Central memory CD8-positive, alpha-beta T cell (primary cell): ENCODE measurements around the gene ALG13.
"Not testable (repeated sequence)": the region's sequence is repeated elsewhere in the genome, so short reads cannot be mapped to it uniquely, and the experiment has no call there.

Source experiments
- ATAC-seq: fragments of 150-1000 bp; cut with Tn5 transposase; replicated peaks from 2 replicates; pipeline ENCODE4 v1.10.0; 2022; ENCODE audit warnings: mild to moderate bottlenecking, moderate FRiP score, moderate number of reproducible peaks; ENCODE audit not compliant: poor library complexity, severe bottlenecking; ENCODE audit errors: extremely low read depth
- DNase-seq, 2 donors: peaks; one replicate each; pipeline ENCODE4 v3.0.0; 2021; ENCODE audit warnings: low spot score in 2 of 2
- H3K27ac Mint-ChIP-seq: one replicate; pipeline ENCODE4 v1.8.0; 2022; ENCODE audit warnings: low read depth, mild to moderate bottlenecking, moderate library complexity, mixed read lengths
- H3K27me3 Mint-ChIP-seq: one replicate; pipeline ENCODE4 v1.8.0; 2022; ENCODE audit warnings: mixed read lengths
- H3K36me3 Mint-ChIP-seq: one replicate; pipeline ENCODE4 v1.8.0; 2022; ENCODE audit warnings: mild to moderate bottlenecking, moderate library complexity, mixed read lengths; ENCODE audit not compliant: insufficient read depth
- H3K4me1 Mint-ChIP-seq: one replicate; pipeline ENCODE4 v1.8.0; 2022; ENCODE audit warnings: mixed read lengths
- H3K4me3 Mint-ChIP-seq: one replicate; pipeline ENCODE4 v1.8.0; 2022; ENCODE audit warnings: mild to moderate bottlenecking, moderate library complexity, mixed read lengths
- H3K9me3 Mint-ChIP-seq: one replicate; pipeline ENCODE4 v1.8.0; 2022; ENCODE audit warnings: mixed read lengths

ALG13 gene

GRCh38 chrX:111680988-111681779 is at the start of gene ALG13:
Gene ALG13 (plus strand): TSS chrX:111681170. CDS start chrX:111681219, 49 bp downstream.
- peak within 1 kb of the TSS; percentile 94 for H3K4me3 Mint-ChIP-seq
- ATAC-seq (peak; percentile 94), DNase-seq (peak; percentile 76 to 87)
- peaks cover 33% of the 10 kb centered on the region for H3K36me3 Mint-ChIP-seq
- peaks cover 20% of the 10 kb centered on the region for H3K4me1 Mint-ChIP-seq
- no peaks in the 10 kb centered on the region for H3K9me3 Mint-ChIP-seq
- H3K27me3 Mint-ChIP-seq, result no peaks in the 10 kb centered on the region
- H3K27ac Mint-ChIP-seq, result peak within 1 kb of the TSS; percentile 99

- Mint-ChIP-seq H3K4me3 (no peak overlapping the region), H3K9me3 (no peaks in the 10 kb centered on the region), H3K27me3 (peaks cover 10% of the 10 kb centered on the region), H3K4me1 (no peaks in the 10 kb centered on the region), H3K27ac (no peak overlapping the region), H3K36me3 (no peaks in the 10 kb centered on the region)
- ATAC-seq (no peak), DNase-seq (no peak)
Observed at GRCh38 chrX:111634823-111635729, 45.9 kb upstream of the ALG13 start.

GRCh38 chrX:111641969-111642368 is 39.0 kb upstream of the ALG13 start:
- H3K4me3 Mint-ChIP-seq, result no peak overlapping the region
- DNase-seq (no peak), ATAC-seq (no peak)
- no peaks in the 10 kb centered on the region for H3K36me3 Mint-ChIP-seq
- H3K9me3 Mint-ChIP-seq, result no peaks in the 10 kb centered on the region
- peaks cover 6% of the 10 kb centered on the region for H3K27me3 Mint-ChIP-seq
- H3K27ac Mint-ChIP-seq, result no peak overlapping the region
- H3K4me1 Mint-ChIP-seq, result no peaks in the 10 kb centered on the region

GRCh38 chrX:111645165-111645564 is 35.8 kb upstream of the ALG13 start:
- H3K36me3 Mint-ChIP-seq, H3K9me3 Mint-ChIP-seq, H3K27ac Mint-ChIP-seq, H3K4me1 Mint-ChIP-seq, ATAC-seq, H3K4me3 Mint-ChIP-seq, DNase-seq, H3K27me3 Mint-ChIP-seq: not testable (repeated sequence)

GRCh38 chrX:111645607-111646006 is 35.4 kb upstream of the ALG13 start:
- ATAC-seq, result no peak
- no peak for DNase-seq
- H3K4me1 Mint-ChIP-seq, result no peaks in the 10 kb centered on the region

GRCh38 chrX:111646515-111646914 is 34.5 kb upstream of the ALG13 start:
- Mint-ChIP-seq H3K4me3 (no peak overlapping the region), H3K27ac (no peak overlapping the region), H3K9me3 (no peaks in the 10 kb centered on the region), H3K27me3 (no peaks in the 10 kb centered on the region), H3K4me1 (no peaks in the 10 kb centered on the region), H3K36me3 (no peaks in the 10 kb centered on the region)
- DNase-seq (no peak), ATAC-seq (no peak)

More at GRCh38 chrX:111645607-111646006, 35.4 kb upstream of the ALG13 start:
- H3K36me3 Mint-ChIP-seq, result no peaks in the 10 kb centered on the region
- no peak overlapping the region for H3K4me3 Mint-ChIP-seq
- H3K9me3 Mint-ChIP-seq, result no peaks in the 10 kb centered on the region
- no peaks in the 10 kb centered on the region for H3K27me3 Mint-ChIP-seq
- H3K27ac Mint-ChIP-seq, result no peak overlapping the region

GRCh38 chrX:111648802-111649201 is 32.2 kb upstream of the ALG13 start:
- H3K27ac Mint-ChIP-seq, result no peak overlapping the region
- H3K4me3 Mint-ChIP-seq, result no peak overlapping the region
- ATAC-seq (no peak), DNase-seq (no peak)
- H3K36me3 Mint-ChIP-seq, result no peaks in the 10 kb centered on the region
- no peaks in the 10 kb centered on the region for H3K4me1 Mint-ChIP-seq
- H3K27me3 Mint-ChIP-seq, result no peaks in the 10 kb centered on the region
- no peaks in the 10 kb centered on the region for H3K9me3 Mint-ChIP-seq

GRCh38 chrX:111649638-111650037 is 31.3 kb upstream of the ALG13 start:
- DNase-seq, result no peak
- no peak for ATAC-seq
- H3K4me1 Mint-ChIP-seq, result no peaks in the 10 kb centered on the region

GRCh38 chrX:111650845-111651244 is 30.1 kb upstream of the ALG13 start:
- H3K27ac Mint-ChIP-seq, result no peak overlapping the region
- H3K4me1 Mint-ChIP-seq, result no peaks in the 10 kb centered on the region
- H3K36me3 Mint-ChIP-seq, result no peaks in the 10 kb centered on the region
- DNase-seq (no peak), ATAC-seq (no peak)
- no peaks in the 10 kb centered on the region for H3K9me3 Mint-ChIP-seq
- no peak overlapping the region for H3K4me3 Mint-ChIP-seq
- H3K27me3 Mint-ChIP-seq, result no peaks in the 10 kb centered on the region

More at GRCh38 chrX:111649638-111650037, 31.3 kb upstream of the ALG13 start:
- H3K27ac Mint-ChIP-seq, result no peak overlapping the region
- H3K9me3 Mint-ChIP-seq, result no peaks in the 10 kb centered on the region
- no peaks in the 10 kb centered on the region for H3K36me3 Mint-ChIP-seq
- no peak overlapping the region for H3K4me3 Mint-ChIP-seq
- H3K27me3 Mint-ChIP-seq, result no peaks in the 10 kb centered on the region

GRCh38 chrX:111652719-111653118 is 28.3 kb upstream of the ALG13 start:
- no peak for DNase-seq
- Mint-ChIP-seq H3K4me1 (no peaks in the 10 kb centered on the region), H3K4me3 (no peak overlapping the region), H3K9me3 (no peaks in the 10 kb centered on the region), H3K27ac (no peak overlapping the region), H3K36me3 (no peaks in the 10 kb centered on the region), H3K27me3 (no peaks in the 10 kb centered on the region)
- no peak for ATAC-seq

- DNase-seq, result no peak
- Mint-ChIP-seq H3K27ac (no peak overlapping the region), H3K4me1 (no peaks in the 10 kb centered on the region), H3K36me3 (no peaks in the 10 kb centered on the region), H3K9me3 (no peaks in the 10 kb centered on the region), H3K27me3 (no peaks in the 10 kb centered on the region), H3K4me3 (no peak overlapping the region)
- no peak for ATAC-seq
Observed at GRCh38 chrX:111661241-111661640, 19.7 kb upstream of the ALG13 start.

- H3K4me3 Mint-ChIP-seq, result no peak overlapping the region
- no peaks in the 10 kb centered on the region for H3K27me3 Mint-ChIP-seq
- ATAC-seq (no peak), DNase-seq (no peak)
- no peaks in the 10 kb centered on the region for H3K4me1 Mint-ChIP-seq
- no peaks in the 10 kb centered on the region for H3K36me3 Mint-ChIP-seq
- no peak overlapping the region for H3K27ac Mint-ChIP-seq
- H3K9me3 Mint-ChIP-seq, result no peaks in the 10 kb centered on the region
Observed at GRCh38 chrX:111662292-111662691, 18.7 kb upstream of the ALG13 start.

- no peaks in the 10 kb centered on the region for H3K27me3 Mint-ChIP-seq
- no peak for DNase-seq
- no peak overlapping the region for H3K27ac Mint-ChIP-seq
- peaks cover 2% of the 10 kb centered on the region for H3K36me3 Mint-ChIP-seq
- H3K4me3 Mint-ChIP-seq, result no peak overlapping the region
- no peaks in the 10 kb centered on the region for H3K4me1 Mint-ChIP-seq
- no peak for ATAC-seq
- no peaks in the 10 kb centered on the region for H3K9me3 Mint-ChIP-seq
Observed at GRCh38 chrX:111671668-111672067, 9.3 kb upstream of the ALG13 start.
